ENCODE measurements around the gene ATP8A2. TPM values are rescaled to one million over a fixed set of nuclear protein-coding genes. Genes with fewer than 3 reads are reported as not detected.

The ATP8A2 gene
- total and polyA plus RNA-seq, 2 of the 4 experiments (the other 2 are of a cell fraction) = 0.02 to 0.18 TPM

DNA sequence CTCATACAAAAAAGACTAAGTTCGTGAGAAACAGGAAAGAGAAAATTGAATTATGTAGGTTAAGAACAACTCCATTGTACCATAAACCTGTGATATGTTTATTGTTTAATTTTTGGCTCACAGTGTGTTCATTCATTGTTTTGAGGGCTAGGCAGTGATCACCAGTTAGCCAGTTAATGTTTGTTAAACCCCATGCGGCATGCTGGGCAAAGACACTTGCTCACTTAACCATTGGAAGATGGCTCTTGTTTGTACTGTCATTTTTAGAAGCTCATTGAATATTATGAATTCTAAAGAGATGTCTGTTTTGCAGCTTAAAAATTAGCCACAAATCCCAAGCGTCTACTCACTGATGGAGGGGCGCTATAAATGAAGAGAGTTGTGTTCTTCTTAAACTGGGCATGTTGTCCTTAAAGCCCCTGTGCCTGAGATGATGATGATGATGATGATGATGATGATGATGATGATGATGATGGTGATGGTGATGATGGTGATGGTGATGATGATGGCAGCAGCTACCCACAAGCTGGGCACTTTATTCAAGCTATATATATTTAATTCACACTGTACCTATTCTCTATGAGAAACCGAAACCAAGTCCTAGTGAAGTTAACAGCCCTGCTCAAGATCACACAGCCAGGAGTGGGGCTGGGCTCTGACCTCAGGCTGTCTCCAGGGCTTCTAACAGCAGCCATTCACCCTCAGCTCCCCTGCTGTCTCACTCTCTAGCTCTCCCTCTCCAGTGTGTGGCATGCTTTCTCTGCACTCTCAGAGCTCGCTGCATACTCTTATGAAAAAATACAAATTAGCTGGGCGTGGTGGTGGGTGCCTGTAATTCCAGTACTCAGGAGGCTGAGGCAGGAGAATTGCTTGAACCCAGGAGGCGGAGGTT lies 510.9 kb downstream of the ATP8A2 start:
- Histone ChIP-seq H3K4ac (ENCODE audit: low read depth, low read length) (no peak overlapping the region), H2BK20ac (ENCODE audit: low read depth, low read length) (no peak overlapping the region), H3K23ac (ENCODE audit: low read depth, low read length) (no peak overlapping the region), H3K4me1 (ENCODE audit: control insufficient read depth, insufficient read depth, low read length) (no peaks in the 10 kb centered on the region), H2AK9ac (replicated peaks; ENCODE audit: low read depth, low read length, poor library complexity) (no peak overlapping the region), H3K4me2 (ENCODE audit: low read depth, low read length) (no peak overlapping the region), H3K9ac (ENCODE audit: low read depth, low read length) (no peak overlapping the region), H3K27ac (ENCODE audit: insufficient read depth, low read length) (no peak overlapping the region), H3K56ac (ENCODE audit: extremely low read depth, insufficient read depth, low read length) (no peak overlapping the region), H2BK5ac (ENCODE audit: low read depth, low read length, poor library complexity, severe bottlenecking) (no peak overlapping the region), H3K18ac (ENCODE audit: low read depth, low read length) (no peak overlapping the region), H4K5ac (ENCODE audit: low read depth, low read length) (no peak overlapping the region), H4K91ac (ENCODE audit: insufficient read depth, low read depth, low read length) (no peak overlapping the region), H3K14ac (replicated peaks; ENCODE audit: low read depth, low read length) (no peak overlapping the region), H2AK5ac (ENCODE audit: low read depth, low read length) (no peak overlapping the region), H3K79me1 (ENCODE audit: low read depth in 1 of 2, low read length in 2 of 2) (no peaks in the 10 kb centered on the region), H4K8ac (ENCODE audit: low read depth in 2 of 2, low read length in 2 of 2) (no peak overlapping the region), H4K20me1 (ENCODE audit: insufficient read depth, low read length) (no peaks in the 10 kb centered on the region), H3K9me1 (ENCODE audit: insufficient read depth, low read length) (no peaks in the 10 kb centered on the region), H2AFZ (replicated peaks; ENCODE audit: low read length, poor library complexity) (no peak overlapping the region), H2BK120ac (ENCODE audit: low read depth, low read length) (no peak overlapping the region), H3K4me3 (ENCODE audit: insufficient read depth, low read depth, low read length) (no peak overlapping the region), H3K9me3 (ENCODE audit: control insufficient read depth, insufficient read depth, low read length) (no peaks in the 10 kb centered on the region; the same call in 1 of the 2 replicates), H3K36me3 (ENCODE audit: control insufficient read depth, insufficient read depth, low read length) (no peaks in the 10 kb centered on the region), H3K27me3 (ENCODE audit: control insufficient read depth, insufficient read depth, low read length) (no peaks in the 10 kb centered on the region), H2BK15ac (ENCODE audit: low read depth, low read length) (no peak overlapping the region)
- WGBS, 2 experiments (ENCODE audit: extremely low coverage in 2 of 2, insufficient read length in 1 of 2) = 90% methylated on average over 2 of the region's 8 CpGs; no CpG with 5 or more reads in 1 of the 2 experiments
- intact Hi-C loops (cut with micrococcal nuclease) = no loop called here
- in situ Hi-C loops (cut with MboI; ENCODE audit: low sequenced_read_pairs) = no loop called here
- dilution Hi-C loops (cut with HindIII; ENCODE audit: low sequenced_read_pairs, unreplicated experiment) = no loop called here
- no peak for DNase-seq
- no peak for ATAC-seq (ENCODE audit: low read depth)
- TF ChIP-seq MAFK (IDR thresholded peaks at IDR 0.05; ENCODE audit: low read depth, low read length) (no peak), SMC3 (IDR thresholded peaks at IDR 0.05; ENCODE audit: low read depth, low read length) (no peak)
- TF ChIP-seq, protein P1, sequence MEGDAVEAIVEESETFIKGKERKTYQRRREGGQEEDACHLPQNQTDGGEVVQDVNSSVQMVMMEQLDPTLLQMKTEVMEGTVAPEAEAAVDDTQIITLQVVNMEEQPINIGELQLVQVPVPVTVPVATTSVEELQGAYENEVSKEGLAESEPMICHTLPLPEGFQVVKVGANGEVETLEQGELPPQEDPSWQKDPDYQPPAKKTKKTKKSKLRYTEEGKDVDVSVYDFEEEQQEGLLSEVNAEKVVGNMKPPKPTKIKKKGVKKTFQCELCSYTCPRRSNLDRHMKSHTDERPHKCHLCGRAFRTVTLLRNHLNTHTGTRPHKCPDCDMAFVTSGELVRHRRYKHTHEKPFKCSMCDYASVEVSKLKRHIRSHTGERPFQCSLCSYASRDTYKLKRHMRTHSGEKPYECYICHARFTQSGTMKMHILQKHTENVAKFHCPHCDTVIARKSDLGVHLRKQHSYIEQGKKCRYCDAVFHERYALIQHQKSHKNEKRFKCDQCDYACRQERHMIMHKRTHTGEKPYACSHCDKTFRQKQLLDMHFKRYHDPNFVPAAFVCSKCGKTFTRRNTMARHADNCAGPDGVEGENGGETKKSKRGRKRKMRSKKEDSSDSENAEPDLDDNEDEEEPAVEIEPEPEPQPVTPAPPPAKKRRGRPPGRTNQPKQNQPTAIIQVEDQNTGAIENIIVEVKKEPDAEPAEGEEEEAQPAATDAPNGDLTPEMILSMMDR (conservative IDR thresholded peaks at IDR 0.05; ENCODE audit: low read depth, low read length) = no peak
- CTCF ChIA-PET = no interaction called here
- POLR2A ChIA-PET (ENCODE audit: unreplicated experiment) = no interaction called here
- BruUV-seq (replicated peaks) = no TSS peak
